T-helper 2 cell (primary cell): Measurements from ENCODE around the gene ATXN1.
"Not testable (repeated sequence)": the region's sequence is repeated elsewhere in the genome, so short reads cannot be mapped to it uniquely, and the experiment has no call there.

Source experiments
- DNase-seq, 5 experiments: peaks; one replicate each; pipeline versions ENCODE4 v3.0.0 to v3.0.0-alpha.2; 2012 to 2022

ATXN1 gene

GRCh38 chr6:16431106-16431505 lies 330.2 kb downstream of the ATXN1 start:
- DNase-seq, result no peak

GRCh38 chr6:16430391-16431089 lies 330.7 kb downstream of the ATXN1 start:
- no peak for DNase-seq

DNA sequence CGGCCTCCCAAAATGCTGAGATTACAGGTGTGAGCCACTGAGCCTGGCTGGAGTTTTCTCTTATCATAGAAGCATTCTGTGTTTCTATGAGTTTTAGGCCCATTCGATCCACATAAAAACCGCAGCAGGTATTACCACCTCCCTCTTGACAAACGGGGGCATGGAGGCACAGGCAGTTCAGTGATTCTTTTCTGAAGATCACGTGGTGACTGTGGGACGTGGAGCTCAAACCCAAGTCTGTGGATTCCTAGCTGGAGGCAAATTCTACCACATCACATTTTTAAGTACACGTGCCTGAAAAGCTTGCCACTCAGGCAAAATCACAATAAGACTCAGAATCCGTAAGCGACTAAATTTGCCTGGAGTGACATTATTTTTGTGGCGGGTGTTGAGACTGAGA lies 331.6 kb downstream of the ATXN1 start:
- no peak for DNase-seq

GRCh38 chr6:16427124-16427523 lies 334.1 kb downstream of the ATXN1 start:
- no peak for DNase-seq

DNA sequence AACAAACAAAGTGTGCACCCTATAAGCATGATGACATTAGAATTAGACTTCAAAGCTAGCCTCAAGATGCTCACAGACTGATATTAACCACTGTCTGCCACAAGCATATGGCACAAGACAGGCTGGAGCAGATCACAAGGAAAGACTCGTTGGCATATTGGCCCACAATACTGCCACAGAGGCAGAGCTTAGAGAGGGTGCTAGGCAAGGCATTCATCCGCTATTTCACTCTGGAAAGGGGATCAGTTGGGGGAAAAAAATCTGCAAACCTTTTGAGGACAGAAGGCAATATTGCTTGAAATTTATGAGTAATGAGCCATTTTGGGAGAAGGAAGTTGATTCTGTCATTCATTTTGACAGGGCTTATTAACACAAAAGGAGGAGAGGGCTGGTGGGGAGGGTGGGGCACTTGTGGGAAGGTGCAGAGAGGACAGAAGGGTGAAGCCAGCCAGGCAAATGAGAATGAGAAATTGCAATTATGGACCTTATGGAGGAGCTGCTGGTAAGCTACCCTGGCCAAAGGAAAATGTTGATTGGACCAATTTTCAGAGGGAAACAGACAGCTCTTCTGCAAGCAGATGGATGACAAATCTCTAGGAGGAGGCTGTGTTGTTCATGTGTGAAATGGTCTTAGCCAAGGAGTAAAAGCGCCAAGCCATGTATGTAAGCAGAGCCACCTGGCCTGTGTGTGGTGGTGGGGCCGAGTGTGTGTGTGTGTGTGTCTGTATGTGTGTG lies 335.2 kb downstream of the ATXN1 start:
- DNase-seq, result no peak

DNA sequence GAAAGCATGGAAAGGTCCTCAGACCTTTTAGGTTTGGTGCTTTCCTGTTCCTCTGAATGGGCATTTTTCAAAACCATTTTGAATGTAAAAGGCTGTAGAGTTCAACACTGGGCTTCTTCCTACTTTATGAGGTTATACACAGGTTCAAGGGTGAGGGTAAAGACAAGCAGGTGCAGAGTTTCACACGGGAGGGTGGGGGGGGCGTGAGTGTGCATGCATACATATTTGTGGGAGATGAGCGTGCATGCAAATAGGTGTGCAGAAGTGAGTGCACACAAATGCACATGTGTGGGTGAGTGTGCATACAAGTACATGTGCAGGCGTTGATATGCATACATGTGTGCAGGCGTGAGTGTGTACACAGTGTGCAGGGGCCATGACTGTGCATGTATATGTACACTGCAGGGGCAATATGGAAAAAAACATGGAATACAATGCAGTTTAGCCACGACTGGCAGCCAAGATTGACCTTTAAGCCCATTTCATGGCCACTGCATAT lies 339.7 kb downstream of the ATXN1 start:
- peak in 1 of 5 experiments; percentile 60 for DNase-seq

DNA sequence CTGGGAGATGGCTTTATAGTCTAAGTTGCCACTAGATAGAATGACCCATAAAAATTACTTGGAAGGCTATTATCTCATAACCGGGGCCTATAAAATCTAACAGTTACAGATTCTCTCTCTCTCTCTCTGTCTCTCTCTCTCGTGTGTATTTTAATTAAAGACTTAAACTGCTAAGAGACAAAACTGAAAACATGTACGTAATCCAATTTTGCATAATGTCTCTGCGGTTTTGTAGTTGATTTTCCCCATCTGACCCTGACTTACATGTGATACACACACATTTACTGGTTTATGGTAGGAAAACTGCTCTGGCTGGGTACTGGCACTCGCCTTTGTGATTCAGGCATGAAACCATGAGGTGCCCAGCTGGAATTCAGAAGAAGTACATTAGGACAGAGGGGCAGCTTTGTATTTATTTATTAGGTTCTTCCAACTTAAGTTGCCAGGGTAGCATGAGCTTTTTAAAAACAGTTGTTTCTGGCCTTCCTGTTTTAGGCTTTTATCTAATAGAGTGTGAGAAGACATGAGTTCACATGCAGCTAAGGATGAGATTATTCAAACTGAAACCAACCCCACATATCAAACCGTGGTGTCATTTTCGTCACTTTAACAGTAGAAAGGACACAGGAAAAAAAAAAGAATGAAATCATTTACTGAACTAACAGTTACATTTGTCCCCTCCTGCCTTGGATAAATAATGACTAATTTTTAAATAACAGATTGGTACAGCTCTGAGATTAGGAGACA lies 340.4 kb downstream of the ATXN1 start:
- peak in 4 of 5 experiments; percentile 31 to 94 (median 60) for DNase-seq

DNA sequence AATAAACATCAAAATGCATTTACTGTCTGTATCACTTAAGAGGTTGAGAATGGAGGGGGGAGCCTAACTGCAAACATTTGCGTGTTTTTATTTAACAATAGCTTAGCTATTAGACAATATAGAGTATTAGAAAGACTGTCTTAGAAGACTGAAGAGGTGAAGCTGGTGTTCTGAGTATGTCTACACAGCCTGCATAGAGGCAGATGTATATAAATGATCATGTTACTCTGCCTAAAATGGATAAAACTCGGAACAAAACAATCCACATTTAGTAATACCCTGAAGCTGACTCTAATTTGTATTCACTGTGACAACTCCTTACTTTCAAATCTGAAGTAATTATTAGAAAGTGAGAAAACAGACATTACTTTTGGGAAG lies 340.9 kb downstream of the ATXN1 start:
- DNase-seq, result no peak

- peak in 1 of 5 experiments; percentile 52 for DNase-seq
Measured at GRCh38 chr6:16419636-16420336, 341.5 kb downstream of the ATXN1 start.

DNA sequence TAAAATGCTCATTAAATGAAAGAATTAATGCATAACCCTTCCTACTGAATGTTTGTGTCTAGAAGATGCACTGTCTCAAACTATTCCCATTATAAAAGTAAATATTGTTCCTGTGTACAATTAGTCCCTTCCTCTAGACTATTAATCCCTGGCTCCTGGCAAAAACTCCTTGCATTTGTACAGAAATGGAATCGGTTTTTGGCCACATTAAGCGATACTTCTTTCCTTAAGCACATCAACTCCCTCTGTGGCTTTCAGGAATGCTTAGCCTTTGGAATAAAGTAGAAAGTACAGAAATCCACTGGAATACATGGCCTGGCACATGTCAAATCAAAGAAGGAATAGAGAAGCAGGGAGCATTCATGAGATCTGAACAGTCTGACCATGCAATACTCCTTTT lies 343.1 kb downstream of the ATXN1 start:
- no peak for DNase-seq

GRCh38 chr6:16415677-16416076 lies 345.6 kb downstream of the ATXN1 start:
- no peak for DNase-seq

GRCh38 chr6:16414205-16414604 lies 347.1 kb downstream of the ATXN1 start:
- peak in 2 of 5 experiments; percentile 39 to 61 for DNase-seq

DNA sequence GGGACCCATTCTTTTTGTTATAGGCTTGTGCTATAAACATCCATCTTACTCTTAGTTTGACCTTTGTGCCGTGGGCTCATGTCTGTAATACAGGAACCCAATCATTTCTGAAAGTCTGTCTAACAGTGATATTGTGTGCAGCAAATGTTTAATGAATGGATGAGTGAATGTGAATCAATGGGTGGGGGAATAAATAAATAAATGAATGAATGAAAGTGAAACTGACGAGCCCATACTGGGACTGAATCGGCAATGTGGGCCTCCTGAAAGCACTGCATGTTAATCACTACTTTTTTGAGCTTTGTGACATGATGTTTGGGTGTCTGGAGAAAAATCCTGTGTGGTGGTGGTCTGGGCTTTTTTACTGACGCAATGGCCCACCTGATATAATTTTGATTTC lies 347.9 kb downstream of the ATXN1 start:
- peak in 4 of 5 experiments; percentile 16 to 71 (median 35) for DNase-seq

- no peak for DNase-seq
Measured at GRCh38 chr6:16412982-16413381, 348.3 kb downstream of the ATXN1 start.

- DNase-seq, result no peak
Measured at GRCh38 chr6:16412171-16412570, 349.1 kb downstream of the ATXN1 start.

DNA sequence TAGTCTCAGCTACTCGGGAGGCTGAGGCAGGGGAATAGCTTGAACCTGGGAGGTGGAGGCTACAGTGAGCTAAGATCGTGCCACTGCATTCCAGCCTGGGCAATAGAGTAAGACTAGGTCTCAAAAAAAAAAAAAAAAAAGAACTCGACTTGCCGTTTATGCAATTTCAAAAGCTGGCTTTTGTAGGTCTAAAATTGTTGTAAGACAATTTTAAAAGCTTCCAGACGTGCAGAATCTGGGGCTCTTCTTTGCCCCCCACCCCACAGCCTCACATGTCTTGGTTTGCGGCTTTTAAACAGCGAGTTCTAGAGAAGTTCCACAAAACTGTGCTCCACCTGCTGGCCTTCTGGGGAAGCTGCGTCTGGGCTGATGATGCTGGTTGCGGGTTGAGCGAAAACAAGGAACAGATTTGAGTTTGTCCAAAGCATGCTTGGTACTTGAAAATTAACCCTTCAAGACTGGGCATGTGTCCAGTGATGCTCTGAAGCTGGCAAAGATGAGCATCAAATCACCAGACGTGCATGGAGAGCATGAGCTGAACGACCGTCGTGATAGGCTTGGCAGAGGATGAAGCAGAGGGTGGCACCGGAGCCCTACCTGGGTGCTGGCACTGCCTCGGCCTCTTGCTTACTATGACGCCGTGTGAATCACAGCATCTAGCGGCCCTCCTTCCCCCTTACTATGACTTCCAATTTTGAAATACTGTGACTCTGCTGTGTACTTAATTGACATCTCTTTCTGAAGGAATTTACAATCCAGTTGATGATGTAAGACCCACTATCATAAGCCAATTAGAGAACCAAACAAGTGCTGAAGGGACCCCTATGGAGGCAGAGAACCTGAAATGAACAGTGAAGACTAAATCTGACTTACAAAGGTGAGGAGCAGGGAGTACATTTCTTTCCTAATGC lies 351.5 kb downstream of the ATXN1 start:
- peak in 4 of 5 experiments; percentile 26 to 84 (median 36) for DNase-seq

DNA sequence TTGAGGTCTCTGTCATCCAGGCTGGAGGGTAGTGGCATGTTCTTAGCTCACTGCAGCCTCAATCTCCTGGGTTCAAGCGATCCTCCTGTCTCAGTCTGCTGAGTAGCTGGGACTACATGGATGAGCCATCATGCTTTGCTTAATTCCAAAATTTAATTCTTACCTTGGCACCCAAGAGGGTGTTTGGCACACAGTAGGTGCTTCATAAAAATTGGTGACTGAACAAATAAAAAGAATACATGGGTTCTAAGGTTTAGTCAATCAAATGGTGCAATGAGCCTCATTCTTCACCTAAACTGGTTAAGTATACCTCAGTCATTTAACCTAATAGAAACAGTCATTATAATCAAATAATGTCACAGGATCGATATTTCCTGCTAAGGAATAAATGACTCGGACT lies 352.5 kb downstream of the ATXN1 start:
- no peak for DNase-seq

DNA sequence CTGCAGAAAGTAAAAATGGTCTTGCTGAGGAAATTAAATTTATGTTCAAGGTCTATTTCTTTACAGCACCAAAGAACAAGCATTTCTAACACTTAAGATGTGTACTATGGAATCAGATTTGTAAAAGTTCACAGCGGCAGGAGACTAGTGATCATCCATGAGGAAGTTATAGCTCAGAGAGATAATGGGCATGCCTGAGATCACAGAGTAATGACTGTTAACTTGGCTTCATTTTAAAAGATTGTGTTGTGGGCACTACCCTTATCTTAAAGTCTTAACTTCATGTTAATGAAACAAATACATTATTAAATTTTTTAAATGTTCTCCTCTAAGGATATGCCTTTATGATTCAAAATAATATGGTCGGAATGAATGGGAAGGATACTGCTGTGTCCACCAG lies 354.3 kb downstream of the ATXN1 start:
- no peak for DNase-seq

- not testable (repeated sequence) for DNase-seq
Measured at GRCh38 chr6:16406538-16406937, 354.7 kb downstream of the ATXN1 start.

DNA sequence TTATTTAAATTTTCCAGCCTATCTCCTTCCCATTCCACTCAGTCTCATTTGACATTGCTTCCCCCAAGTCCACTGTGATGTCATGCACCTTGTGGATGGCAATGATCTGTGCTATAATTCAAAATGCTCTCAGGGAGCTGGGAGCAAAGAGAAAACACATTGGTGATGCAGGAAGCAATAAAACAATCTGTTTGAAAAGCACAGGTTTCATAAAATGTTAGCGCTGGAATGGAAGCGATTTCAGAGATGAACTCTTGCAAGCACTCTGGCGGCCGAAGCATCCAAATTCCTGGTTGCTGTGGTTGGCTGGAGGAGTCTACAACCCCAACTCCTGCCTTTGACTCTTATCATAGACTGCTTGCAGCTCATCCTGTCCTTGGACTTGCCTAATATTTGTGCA lies 355.9 kb downstream of the ATXN1 start:
- DNase-seq, result no peak

- peak in 1 of 5 experiments; percentile 34 for DNase-seq
Measured at GRCh38 chr6:16404456-16404855, 356.8 kb downstream of the ATXN1 start.

- DNase-seq, result peak in 1 of 5 experiments; percentile 44
Measured at GRCh38 chr6:16403831-16404230, 357.4 kb downstream of the ATXN1 start.
